Upper lobe of right lung (tissue), 1 donor: ENCODE results near the gene GNGT2. TPM values are rescaled to one million over a fixed set of nuclear protein-coding genes. Genes with fewer than 3 reads are reported as not detected.

Experiments used
- ATAC-seq: fragments of 200-7000 bp; cut with Tn5 transposase; one replicate; pipeline ENCODE4 v1.9.1; 2020; ENCODE audit warnings: mild to moderate bottlenecking, moderate library complexity
- DNase-seq: peaks from one replicate; pipeline ENCODE4 v3.0.0-alpha.2; 2020
- H3K27ac ChIP-seq: fragments of 200-600 bp; one replicate; pipeline ENCODE4 v1.8.0; 2022
- H3K27me3 ChIP-seq: fragments of 200-600 bp; one replicate; pipeline ENCODE4 v1.8.0; 2022; ENCODE audit warnings: mild to moderate bottlenecking
- H3K36me3 ChIP-seq: fragments of 200-600 bp; one replicate; pipeline ENCODE4 v1.8.0; 2022
- H3K4me1 ChIP-seq: fragments of 200-600 bp; one replicate; pipeline ENCODE4 v1.8.0; 2022
- H3K4me3 ChIP-seq: fragments of 200-600 bp; one replicate; pipeline ENCODE4 v1.8.0; 2022; ENCODE audit warnings: mild to moderate bottlenecking
- H3K9me3 ChIP-seq: fragments of 200-600 bp; one replicate; pipeline ENCODE4 v1.8.0; 2022
- CTCF ChIP-seq: fragments of 200-600 bp; IDR thresholded peaks from one replicate; pipeline ENCODE4 v1.8.0; 2022; ENCODE audit warnings: antibody characterized with exemption
- intact Hi-C: fragments of 100-400 bp; cut with DNase I; formaldehyde crosslinking; loops from one replicate; pipeline ENCODE4 v1.11.0; 2022
- total RNA-seq: library from RNA; stranded (reverse); fragmentation: NEBNext Ultra II Directional; extraction: Animal tissue kit (Norgen Biotek cat#: 25700); gene quantifications from one replicate; pipeline ENCODE4 v1.2.1, GENCODE V29; 2021
- donor health status: DM: no; HTN: yes; CAD: no; lungs with severe emphysema.

GNGT2 gene
- total RNA-seq, 1 donor from 2014 or later = 8.5 TPM

- ATAC-seq = no peak
- no peaks in the 10 kb centered on the region for H3K4me1 ChIP-seq
- no peak overlapping the region for H3K4me3 ChIP-seq
- TF ChIP-seq CTCF = no peak
- H3K27ac ChIP-seq = no peak overlapping the region
- H3K36me3 ChIP-seq = no peaks in the 10 kb centered on the region
- H3K9me3 ChIP-seq = no peaks in the 10 kb centered on the region
- DNase-seq = no peak
- peaks cover 26% of the 10 kb centered on the region for H3K27me3 ChIP-seq
- intact Hi-C loops = no loop called here
Measured at GRCh38 chr17:49168706-49169105, 41.7 kb downstream of the GNGT2 start.

DNA sequence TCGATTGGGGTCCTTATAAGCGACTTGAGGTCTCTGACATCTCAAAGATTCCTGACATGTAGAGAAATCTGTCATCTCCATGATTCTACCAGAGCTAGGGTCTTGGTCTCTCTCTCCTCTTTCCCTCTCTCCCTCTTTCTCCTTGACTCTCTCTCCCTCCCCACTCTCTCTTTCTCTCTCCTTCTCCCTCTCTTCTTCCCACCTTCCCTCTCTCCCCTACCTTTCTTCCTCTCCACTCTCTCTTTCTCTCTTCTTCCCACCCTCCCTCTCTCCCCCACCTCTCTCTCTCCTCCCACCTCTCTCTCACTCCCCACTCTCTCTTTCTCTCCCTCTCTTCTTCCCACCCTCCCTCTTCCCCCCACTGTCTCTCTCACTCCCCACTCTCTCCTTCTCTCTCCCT, 45.2 kb downstream of the GNGT2 start:
- H3K27me3 ChIP-seq = peaks cover 26% of the 10 kb centered on the region
- H3K9me3 ChIP-seq = no peaks in the 10 kb centered on the region
- no peaks in the 10 kb centered on the region for H3K36me3 ChIP-seq
- ATAC-seq = no peak
- no peak overlapping the region for H3K4me3 ChIP-seq
- intact Hi-C loops = no loop called here
- no peak overlapping the region for H3K27ac ChIP-seq
- no peaks in the 10 kb centered on the region for H3K4me1 ChIP-seq
- TF ChIP-seq CTCF = no peak
- no peak for DNase-seq

DNA sequence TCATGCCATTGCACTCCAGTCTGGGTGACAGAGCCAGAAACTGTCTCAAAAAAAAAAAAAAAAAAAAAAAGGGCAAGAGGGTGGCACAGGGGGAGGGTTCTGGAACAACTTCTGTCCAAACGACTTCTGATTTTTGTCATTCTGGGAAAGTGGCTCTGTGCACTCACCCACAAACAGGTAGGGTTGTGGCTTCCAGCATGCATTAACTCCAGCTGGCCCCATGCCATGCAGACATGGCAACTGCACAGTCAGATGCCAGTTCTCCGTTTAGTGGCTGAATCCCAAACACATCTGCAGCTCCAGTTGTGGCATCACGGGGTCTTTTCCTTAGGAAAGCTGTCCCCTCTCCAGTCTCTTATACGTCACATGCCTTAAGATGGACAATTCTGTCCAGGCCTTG, 47.5 kb downstream of the GNGT2 start:
- Histone ChIP-seq H3K27ac (no peak overlapping the region), H3K27me3 (peaks cover 17% of the 10 kb centered on the region), H3K4me3 (no peak overlapping the region), H3K9me3 (no peaks in the 10 kb centered on the region), H3K36me3 (no peaks in the 10 kb centered on the region), H3K4me1 (no peaks in the 10 kb centered on the region)
- intact Hi-C loops = no loop called here
- TF ChIP-seq CTCF = no peak
- DNase-seq (no peak), ATAC-seq (no peak)

DNA sequence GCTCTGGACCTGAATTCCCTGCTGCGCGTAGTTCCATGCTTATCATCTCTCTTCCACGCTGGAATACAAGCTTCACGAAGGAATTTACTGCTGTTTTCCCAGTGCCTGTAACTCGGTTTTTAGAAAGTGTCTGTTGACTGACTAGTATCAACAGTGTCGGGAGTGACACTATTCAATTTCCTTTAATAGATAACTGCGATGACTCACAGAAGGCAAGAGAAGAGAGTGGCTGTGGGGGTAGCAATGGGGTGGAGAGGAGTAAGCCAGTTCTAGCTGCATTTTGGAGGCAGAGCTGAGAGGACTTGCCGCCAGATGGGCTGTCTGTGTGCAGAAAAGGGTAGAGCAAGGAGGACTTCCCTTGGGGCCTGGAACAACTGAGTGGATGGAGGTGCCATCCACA, 52.6 kb downstream of the GNGT2 start:
- H3K27ac ChIP-seq = no peak overlapping the region
- H3K4me1 ChIP-seq = no peaks in the 10 kb centered on the region
- ATAC-seq = no peak
- no peaks in the 10 kb centered on the region for H3K36me3 ChIP-seq
- H3K27me3 ChIP-seq = peaks cover 12% of the 10 kb centered on the region
- H3K4me3 ChIP-seq = no peak overlapping the region
- no peaks in the 10 kb centered on the region for H3K9me3 ChIP-seq
- TF ChIP-seq CTCF = no peak
- intact Hi-C loops = no loop called here
- no peak for DNase-seq

DNA sequence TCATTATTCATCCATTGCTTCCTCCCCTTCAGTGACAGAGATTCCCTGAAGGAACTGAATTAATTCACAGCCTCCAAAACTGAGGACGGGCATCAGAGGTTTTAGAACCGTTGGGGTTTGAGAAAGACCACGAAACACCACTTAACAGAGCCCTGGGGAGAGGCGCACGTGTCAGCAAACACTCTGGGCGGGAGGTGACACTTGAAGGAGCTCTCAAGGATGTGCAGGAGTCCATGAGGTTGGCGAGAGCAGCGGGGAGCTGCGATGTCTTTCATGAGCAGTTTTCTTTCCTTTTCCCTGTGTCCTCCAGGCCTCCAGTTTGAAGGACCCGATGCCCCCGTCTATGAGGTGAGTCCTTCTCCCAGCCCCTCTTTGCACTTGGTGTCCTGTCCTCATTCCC, 54.1 kb downstream of the GNGT2 start:
- Histone ChIP-seq H3K9me3 (no peaks in the 10 kb centered on the region), H3K36me3 (no peaks in the 10 kb centered on the region), H3K4me3 (no peak overlapping the region), H3K4me1 (no peaks in the 10 kb centered on the region), H3K27me3 (peaks cover 12% of the 10 kb centered on the region), H3K27ac (no peak overlapping the region)
- intact Hi-C loops = no loop called here
- DNase-seq (no peak), ATAC-seq (no peak)
- TF ChIP-seq CTCF = no peak

Other genes with a start within 250 kb of the GNGT2 start
- gene GIP, start 242.0 kb downstream of the GNGT2 start, total RNA-seq = not detected
- not detected for gene IGF2BP1, start 213.2 kb downstream of the GNGT2 start, total RNA-seq
- 0.23 TPM for gene B4GALNT2, start 77.8 kb downstream of the GNGT2 start, total RNA-seq
- 31.5 TPM for gene ABI3, start 133 bp upstream of the GNGT2 start, total RNA-seq
- gene PHOSPHO1, start 20.2 kb upstream of the GNGT2 start, total RNA-seq = 1.7 TPM
- gene ZNF652, start 151.7 kb upstream of the GNGT2 start, total RNA-seq = 49.8 TPM
- 127 TPM for gene PHB1, start 204.3 kb upstream of the GNGT2 start, total RNA-seq